Muscle of arm (tissue), 12 donors: ENCODE measurements around the gene SUGP2. TPM values are rescaled to one million over a fixed set of nuclear protein-coding genes. Genes with fewer than 3 reads are reported as not detected.
"Not testable (repeated sequence)": the region's sequence is repeated elsewhere in the genome, so short reads cannot be mapped to it uniquely, and the experiment has no call there.

Source experiments
- DNase-seq: peaks from one replicate; pipeline ENCODE4 v3.0.0-alpha.2; 2013
- polyA plus RNA-seq, 12 donors: library from polyadenylated mRNA; unstranded; fragments of 120-200 nt; gene quantifications; one replicate each; pipeline ENCODE4 v1.2.1, GENCODE V29; 2013; ENCODE audit not compliant: insufficient read length in 12 of 12

Gene SUGP2
- polyA plus RNA-seq, 12 donors: 48.8 to 93.0 (median 60.4) TPM; not detected in 1

DNA sequence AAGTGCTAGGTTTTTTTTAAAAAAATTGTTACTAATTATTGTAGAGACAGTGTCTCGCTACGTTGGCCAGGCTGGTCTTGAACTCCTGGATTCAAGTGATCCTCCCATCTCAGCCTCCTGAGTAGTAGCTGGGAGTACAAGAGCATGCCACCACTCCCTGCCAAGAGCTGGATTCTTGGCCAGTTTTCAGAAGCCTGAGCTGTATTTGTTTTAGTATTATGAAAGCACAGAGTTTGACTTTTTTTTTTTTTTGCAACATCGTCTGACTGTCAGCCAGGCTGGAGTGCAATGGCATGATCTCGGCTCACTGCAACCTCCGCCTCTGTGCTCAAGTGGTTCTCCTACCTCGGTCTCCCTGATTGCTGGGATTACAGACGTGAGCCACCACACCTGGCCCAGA is 7.1 kb upstream of the SUGP2 start:
- DNase-seq: no peak

DNA sequence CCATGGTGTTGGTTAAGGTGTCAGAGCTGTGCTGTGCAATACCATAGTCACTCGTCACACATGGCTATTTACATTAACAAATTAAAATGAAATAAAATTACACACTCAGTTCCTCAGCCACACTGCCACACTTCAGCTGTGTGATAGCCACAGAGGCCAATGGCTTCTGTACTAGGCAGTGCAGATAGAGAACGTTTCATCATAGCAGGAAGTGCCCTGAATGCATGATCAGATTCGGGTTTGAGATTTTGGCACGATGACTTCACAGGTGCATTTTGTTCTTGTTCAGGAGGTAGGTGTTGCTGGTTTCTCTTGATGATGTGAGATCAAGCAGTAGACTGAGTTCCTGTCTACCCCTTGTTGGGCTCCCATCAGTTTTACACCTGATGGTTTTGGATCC is 6.6 kb upstream of the SUGP2 start:
- no peak for DNase-seq

DNA sequence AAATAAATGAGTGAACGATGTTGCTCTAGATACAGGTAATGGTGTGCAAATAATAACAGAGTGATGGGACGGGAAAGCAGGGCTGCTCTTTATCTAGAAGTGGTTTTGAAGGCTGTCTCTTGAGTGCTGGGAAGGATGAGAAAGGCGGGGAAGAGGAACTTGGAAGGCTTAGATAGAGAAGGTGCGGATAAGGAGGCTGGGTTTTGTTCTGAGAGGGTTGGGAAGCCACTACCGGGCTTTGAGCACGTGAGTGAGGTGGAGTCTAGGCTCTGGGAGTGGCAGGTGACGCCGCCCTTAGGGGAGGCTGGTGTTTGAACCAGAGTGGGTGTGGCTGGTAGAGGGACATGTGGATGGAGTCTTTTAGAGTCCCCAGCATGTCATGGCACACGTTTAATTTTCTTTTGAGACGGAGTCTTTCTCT is 897 bp upstream of the SUGP2 start:
- DNase-seq: peak; percentile 15

DNA sequence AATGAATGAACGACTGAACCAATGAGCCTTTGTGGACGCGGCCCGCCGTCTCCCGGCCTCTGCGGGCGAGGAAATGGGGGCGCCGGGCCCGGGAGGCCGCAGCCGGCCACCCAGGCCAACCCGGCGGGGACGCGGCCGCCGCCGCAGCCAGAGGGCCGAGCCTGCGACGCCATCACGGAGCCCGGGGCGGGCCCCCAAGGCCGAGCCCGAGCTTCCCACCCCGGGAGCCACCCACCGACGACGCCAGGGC is 216 bp downstream of the SUGP2 start:
- no peak for DNase-seq

DNA sequence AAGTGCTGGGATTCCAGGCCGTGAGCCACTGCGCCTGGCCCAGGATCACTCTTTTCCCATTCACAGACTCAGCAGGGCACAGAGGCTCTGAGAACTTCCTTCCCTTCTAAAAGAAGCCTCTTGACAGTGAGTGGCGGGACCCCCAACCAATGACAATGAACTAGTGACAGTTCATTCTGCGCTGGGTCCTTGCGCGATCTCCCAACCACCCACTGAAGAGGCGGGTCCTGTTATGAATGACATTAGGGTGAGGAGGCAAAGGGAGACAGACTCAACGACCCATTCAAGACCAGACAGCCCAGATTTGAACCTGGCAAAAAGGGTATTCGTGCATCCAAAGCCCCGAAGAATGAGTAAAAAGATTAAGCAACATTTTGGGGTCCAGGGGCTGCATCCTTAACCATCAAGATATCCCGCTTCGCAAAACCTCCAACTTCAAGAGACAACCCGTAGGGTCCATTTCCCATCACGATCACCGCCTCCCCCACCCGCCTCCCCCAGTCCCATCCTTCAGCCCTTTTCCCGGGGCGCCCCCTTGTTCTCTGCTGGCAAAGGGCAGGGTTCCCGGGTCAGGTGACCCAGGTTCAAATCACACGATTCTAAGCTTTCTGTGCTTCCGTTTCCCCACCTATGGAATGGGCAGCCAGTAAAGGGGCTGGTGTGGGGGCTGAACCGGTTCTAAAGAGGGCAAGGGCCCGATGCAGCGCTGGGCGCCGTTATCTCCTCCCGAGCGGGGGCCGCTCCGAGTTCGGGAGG is 719 bp downstream of the SUGP2 start:
- DNase-seq: peak; percentile 80

DNA sequence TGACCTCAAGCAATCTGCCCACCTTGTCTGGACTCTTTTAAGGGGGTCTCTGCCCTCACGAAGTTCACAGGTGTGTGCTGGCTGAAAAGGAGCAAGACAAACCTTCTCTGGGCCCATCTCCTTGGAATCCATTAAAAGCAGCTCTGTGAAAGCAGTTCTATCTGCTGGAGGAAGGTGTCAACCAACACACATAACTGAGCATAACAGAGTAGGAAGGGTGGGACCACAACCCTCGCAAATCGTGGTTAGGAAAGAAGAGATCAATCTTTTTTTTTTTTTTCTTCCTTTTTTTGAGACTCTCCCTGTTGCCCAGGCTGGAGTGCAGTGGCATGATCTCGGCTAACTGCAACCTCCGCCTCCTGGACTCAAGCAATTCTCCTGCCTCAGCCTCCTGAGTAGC is 1.4 kb downstream of the SUGP2 start:
- no peak for DNase-seq

DNA sequence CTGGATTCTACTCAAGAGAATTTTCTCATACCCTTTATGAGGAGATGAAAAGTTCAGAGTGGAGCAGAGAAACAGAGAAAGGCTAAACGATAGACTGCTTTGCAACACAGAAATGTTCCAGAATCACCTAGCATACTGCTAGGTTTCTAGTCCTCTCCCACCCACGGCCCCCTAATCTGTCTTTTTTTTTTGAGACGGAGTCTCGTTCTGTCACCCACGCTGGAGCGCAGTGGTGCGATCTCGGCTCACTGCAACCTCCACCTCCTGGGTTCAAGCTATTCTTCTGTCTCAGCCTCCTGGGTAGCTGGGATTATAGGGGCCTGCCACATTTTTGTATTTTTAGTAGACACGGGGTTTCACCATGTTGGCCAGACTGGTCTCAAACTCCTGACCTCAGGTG is 4.8 kb downstream of the SUGP2 start:
- DNase-seq: no peak

DNA sequence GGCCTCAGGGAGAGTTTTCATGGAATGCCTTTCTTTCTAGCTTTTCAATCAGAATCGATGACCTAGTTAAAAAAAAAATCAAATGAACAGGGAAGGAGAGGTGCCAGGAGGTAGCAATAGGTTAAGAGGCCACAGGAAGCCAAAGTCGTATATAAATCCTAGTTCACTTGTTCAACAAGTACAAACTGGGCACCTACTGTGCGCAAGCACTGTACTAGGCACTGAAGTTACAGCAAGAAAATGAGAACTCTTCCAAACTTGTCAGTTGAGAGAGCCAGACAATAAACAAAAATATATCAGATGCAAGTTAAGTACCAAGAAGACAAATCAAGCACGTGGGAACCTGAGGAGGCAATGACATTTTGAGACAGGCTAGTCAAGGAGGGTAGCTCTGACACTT is 6.1 kb downstream of the SUGP2 start:
- DNase-seq: no peak

DNA sequence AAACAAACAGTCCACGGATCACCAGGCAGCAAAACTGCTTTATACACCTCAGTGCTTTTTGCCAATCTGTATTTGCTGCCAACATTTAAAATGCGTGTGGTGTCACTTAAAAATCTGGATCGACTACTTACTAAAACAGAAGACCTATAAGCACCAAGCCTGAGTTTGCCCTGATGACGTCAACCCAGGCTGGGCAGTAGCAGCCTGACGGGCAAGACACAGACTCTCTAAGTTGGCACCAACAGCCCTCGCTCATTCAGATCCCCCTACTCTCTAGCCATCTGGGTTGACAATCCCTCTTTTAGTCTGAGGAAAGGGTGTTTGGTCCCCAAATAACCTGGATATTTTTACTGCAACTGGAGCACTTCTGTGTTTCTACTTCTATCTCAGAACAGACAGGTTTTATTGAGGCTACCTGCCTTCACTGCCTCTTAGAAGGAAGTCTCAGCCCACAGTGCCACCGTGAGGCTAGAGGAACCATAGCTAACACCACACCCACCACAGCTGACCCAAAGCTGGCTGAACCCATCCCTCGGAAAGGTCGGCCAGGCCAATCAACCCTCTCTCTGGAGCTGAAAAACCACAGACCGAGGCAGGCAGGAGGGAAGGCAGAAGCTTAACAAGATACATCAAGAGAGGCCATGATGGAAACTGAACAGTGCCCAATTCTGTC is 6.9 kb downstream of the SUGP2 start:
- DNase-seq: no peak

DNA sequence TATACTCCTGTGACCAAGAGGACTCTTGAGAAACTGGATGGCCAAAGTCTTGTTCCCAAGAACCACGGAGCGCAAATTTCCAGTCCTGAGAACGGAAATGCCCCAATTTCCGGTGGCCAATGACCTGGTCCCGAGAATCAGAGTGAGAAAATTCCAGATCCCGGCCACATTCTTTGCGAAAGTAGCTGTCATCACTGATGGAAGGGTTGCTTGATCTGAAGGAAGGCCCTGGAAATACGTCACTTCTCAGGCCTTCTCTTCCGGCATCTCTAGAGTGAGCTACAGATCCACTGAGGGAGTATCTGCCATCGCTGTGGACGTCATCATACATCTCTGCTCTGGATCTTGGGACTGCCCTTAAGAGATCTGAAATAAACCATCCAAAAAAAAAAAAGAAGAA is 7.5 kb downstream of the SUGP2 start:
- DNase-seq: no peak

DNA sequence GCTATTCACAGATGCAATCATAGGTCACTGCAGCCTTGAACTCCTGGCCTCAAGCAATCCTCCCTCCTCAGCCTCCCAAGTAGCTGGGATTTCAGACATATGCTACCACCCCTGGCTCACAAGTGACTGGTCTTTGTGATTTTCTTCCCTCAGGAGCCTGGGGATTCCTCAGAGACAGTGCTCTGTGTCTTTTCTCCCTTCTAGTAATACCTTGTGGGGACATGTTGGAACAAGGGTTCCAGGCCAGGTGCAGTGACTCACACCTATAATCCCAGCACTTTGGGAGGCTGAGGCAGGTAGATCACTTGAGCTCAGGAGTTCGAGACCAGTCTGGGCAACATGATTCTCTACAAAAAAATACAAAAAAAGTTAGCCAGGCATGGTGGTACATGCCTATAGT is 9.9 kb downstream of the SUGP2 start:
- not testable (repeated sequence) for DNase-seq

DNA sequence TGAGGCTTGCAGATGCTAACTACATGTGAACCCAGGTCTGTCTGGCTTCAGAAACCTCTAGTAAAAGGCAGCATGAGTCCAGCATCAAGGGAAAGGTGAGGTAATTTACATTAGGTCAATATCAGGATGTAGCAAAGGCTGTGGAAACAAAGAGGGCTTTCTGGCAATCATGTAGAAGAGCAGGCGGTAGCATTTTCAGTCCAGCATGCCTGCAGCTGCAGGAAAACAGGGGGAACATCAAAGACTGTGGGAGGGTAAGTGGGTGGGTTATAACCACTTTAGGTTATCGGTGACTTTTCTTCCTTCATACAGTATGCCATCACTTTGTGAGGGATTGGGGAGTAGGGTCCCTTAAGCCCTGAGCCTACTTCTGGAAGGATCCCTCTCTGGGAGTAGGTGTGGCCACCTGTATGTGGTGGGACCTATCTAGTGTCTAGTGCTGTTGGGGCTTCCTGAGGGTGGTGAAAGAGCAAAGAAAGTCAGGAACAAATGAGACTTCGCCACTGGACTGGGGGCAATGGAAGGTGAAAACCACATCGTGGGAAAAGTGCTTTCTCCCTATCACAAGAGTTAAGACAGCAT is 10.8 kb downstream of the SUGP2 start:
- no peak for DNase-seq

DNA sequence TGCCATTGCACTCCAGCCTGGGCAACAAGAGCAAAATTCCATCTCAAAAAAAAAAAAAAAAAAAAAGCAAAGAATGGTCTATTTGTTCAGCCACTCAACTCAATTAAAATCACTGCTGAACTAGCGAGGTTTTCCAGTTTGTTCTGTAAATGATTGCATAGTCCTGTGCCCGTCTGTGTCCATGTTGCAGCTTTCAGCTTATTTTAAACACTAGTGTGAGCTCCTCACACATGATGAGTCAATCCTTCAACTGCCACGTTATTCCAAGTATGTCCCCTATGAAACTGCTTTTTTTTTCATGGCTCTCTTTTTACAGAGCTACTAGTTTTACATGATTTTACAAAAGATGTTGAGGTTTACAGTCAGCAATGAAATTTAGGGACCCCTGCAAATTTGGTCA is 12.2 kb downstream of the SUGP2 start:
- no peak for DNase-seq

DNA sequence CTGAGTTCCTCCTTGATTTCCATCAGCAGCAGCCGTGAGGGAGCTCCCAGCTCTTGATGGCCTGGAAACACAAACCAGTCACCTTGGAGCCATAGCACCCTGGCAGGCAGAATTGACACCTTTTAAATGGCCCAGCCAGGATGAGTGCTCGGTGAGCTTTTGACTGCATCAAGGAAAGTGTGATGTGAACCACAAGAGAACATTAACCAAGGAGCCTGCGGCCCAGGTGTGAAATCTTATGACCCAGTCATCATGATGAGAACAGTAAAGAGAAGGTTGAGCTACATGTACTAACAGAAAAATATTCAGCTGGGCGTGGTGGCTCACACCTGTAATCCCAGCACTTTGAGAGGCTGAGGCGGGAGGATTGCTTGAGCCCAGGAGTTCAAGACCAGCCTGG is 22.8 kb downstream of the SUGP2 start:
- DNase-seq: no peak

DNA sequence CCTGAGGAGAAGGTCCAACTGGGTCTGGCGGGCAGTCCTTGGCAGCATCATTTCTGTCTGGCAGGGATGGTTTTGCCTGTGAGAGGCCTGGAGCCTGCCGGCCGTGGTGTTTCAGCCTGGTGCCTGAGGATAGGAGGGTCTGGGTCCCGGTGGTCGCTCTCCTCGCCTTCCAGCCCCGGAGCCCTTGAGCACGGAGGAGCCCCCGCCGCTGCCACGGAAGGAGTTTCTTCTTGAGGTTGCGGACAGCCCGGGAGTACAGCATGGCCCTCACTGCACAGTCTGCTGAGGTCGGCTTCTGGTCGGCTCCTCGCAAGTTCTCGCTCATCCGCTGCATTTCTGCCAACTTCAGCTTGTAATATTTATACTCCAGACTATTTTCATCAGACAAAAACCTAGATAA is 23.4 kb downstream of the SUGP2 start:
- no peak for DNase-seq

DNA sequence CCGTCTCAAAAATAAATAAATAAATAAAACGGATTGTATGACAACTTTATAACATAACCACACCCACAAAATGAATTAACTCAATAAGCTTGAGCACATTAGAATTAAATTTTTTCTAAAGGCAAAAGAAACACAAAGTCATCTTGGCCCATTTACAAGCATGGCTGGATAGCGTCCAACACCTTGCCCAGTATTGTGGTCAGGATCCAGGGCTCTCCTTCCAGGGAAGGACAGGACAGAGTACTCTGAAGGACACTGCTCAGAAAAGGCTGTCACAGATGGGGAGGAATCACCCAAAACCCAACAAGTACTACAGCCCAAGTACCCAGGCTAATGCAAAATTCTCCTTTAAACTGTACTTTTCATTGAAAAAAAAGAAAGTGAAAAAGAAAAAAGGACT is 27.1 kb downstream of the SUGP2 start:
- DNase-seq: no peak

DNA sequence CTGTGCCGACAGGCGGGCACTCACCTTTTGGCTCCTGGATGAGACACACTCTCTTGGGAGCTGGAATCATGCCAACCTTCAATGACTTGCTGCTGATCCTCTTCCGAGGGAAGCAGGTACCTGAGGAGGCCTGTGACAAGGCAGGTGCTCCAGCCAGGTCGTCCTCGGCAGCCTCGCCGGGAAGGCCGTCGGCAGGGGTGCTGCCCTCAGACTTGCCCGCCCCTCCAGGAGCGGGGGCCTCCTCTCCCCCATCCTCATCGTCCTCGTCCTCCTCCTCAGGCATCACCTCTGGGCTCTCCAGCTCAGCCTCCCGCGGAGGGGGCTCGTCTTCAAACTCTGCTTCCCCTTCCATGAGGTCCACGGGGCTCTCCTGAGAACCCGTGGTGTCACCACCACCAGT is 29.2 kb downstream of the SUGP2 start:
- no peak for DNase-seq

DNA sequence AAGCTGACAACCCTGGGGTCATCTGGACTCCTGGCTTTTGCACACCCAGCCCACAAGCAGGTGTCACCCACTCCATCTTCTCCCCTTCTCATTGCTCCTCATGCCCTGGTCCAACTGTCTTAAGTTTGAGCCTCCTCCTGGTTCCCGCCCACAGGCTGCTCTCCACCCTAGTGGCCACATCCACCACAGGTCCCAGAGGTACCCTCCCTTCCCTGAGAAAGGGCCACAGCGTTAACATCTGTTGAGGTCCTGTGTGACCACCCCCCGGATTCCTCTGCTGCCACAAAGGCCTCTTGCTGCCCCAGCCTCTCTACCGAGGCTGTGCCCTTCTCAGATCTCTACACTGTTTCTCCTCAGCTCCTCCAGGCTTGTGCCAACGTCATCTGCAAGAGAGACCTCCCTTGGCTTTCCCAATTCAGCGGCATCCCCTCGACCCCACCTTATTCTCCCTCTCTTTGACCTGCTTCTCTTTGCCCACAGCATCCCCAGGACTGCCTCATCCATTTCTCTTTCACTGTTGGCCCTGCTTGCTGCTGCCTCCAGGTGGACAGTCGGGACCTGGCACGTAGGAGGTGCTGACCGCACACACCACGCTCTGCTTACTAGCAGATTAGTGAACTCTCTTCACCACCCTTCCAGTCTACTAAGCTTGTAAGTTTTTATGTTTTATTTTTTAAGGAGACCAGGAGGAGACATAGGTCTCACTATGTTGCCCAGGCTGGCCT is 33.3 kb downstream of the SUGP2 start:
- no peak for DNase-seq

DNA sequence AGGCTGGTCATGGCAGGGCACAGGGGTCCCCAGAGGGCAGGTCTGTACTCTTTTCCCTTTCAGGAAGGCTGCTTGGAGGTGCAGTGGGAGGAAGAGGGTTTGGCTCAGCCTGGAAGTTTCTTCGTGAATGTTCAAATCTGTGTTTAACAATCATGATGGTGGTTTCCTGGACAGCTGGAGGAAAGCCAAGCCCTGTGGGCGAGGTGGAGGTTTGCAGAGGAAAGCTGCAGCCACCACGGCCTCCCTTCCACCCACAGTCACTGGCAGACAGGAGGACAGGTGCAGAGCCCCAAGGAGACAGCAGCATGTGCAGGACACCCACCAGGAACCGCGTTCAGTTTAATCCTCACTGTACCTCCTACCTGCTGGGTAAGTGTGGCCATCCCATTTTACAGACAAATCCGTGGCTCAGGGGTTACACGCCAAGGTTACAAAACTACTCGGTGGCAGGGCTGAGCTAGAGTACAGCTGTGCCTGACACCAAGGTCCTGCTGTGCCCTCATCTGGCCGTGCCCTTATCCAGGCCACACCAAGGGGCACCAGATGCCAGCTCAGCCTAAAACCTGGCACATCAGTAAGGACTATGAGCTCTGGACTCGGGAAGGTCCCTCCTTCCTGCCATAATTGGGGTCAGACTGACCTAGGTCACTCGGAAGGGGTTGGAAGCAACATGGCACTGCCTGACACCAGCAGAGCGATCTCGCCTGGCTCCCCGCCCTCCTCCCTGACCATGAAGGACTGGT is 34.1 kb downstream of the SUGP2 start:
- no peak for DNase-seq

DNA sequence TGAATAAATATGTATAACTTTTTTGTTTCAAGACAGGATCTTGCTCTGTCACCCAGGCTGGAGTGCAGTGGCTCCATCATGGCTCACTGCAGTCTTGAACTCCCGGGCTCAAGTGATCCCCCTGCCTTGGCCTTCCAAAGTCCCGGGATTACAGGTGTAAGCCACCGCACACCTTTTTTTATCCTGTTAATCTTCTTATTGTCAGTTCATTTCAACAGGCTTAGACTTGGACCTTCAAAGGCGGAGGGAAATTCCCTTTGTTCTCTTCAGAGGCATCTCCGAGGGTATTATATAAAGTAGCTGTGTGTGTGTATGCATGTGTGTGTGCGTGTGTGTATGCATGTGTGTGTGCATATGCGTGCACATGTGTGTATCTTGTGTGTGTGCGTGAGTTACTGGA is 35.0 kb downstream of the SUGP2 start:
- no peak for DNase-seq

DNA sequence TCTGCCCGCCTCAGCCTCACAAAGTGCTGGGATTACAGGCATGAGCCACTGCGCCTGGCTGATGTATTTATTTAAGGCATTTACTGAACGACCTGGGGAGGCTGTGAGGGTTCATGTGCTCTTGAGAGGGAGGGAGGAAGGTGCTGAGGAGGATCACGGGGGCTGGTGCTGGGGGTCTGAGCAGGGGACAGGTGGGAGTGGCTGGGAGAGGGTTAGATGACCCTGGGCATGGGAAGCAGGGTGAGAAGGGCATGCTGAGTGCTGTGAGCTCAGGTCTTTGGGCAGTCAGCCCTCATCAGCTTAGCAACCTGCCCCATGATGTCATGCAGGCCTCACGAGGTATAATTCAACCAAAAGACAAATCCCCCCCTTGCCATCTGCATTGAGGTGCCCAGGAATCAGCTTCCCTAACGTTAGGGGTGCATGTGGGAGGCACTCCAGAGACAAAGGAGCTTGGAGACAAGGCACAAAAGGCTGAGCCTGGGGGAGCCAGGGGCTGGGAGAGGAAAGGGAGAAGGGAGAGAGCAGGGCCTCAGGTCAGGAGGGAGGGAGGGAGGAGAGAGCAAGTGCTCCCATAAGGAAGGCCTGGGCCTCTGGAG is 36.4 kb downstream of the SUGP2 start:
- DNase-seq: no peak

DNA sequence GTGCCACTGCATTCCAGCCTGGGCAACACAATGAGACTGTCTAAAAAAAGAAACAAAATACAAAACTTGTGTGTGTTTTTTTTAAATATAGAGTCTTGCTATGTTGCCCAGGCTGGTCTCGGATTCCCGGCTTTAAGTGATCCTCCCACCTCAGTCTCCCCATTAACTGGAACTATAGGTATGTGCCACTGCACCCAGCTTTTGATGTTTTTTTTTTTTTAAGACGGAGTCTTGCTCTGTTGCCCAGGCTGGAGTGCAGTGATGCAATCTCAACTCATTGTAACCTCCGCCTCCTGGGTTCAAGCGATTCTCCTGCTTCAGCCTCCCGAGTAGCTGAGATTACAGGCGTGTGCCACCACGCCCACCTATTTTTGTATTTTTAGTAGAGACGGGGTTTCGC is 37.0 kb downstream of the SUGP2 start:
- DNase-seq: no peak
